Activated CD4-positive, alpha-beta T cell treated with anti-CD3 and anti-CD28 coated beads for 1 hour (primary cell): ENCODE data around the gene F10.

Source experiments
- DNase-seq: peaks from one replicate; pipeline ENCODE4 v3.0.0-alpha.2; 2020

The F10 gene

DNA sequence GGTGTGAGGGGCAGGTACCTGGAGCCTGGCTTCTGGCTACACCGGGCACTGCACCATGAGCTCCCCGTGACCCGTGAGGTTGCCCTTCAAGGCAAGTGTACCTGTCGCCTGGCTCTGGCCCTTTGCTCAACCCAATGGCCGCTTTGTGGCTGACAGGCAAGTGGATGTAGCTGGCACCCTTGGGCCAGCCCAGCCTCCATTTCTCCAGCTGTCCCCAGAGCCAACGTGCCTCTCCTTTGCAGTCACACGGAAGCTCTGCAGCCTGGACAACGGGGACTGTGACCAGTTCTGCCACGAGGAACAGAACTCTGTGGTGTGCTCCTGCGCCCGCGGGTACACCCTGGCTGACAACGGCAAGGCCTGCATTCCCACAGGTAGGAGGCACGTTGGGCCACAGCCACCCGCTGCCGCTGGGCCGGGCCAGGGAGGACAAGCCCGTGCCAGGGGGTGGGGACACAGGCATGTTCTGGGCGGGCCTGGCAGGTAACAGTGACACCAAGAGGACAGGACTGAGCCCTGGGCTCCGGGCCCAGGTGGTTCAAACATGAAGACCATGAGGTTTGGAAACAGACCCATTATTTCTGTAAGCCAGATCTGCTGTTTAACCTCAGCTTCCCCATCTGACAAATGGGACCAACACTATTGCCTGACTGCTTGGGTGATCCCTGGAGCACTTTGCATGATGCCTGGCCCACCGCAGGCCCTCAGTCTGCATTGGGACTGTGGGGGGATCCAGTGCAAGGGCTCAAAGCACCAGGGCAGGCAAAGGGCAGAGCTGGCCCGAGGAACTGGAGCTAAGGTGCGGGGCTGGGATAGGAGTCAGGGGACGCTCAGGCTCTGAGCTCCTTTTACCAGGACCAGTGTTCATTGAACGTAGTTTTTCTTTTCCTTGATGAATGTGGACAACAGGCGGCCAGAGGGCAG, 18.3 kb downstream of the F10 start:
- DNase-seq, result no peak

- no peak for DNase-seq
Measured at GRCh38 chr13:113141601-113141970, 19.0 kb downstream of the F10 start.

GRCh38 chr13:113142876-113143275, 20.3 kb downstream of the F10 start:
- DNase-seq, result no peak

- DNase-seq, result no peak
Measured at GRCh38 chr13:113143466-113144254, 21.1 kb downstream of the F10 start.

DNA sequence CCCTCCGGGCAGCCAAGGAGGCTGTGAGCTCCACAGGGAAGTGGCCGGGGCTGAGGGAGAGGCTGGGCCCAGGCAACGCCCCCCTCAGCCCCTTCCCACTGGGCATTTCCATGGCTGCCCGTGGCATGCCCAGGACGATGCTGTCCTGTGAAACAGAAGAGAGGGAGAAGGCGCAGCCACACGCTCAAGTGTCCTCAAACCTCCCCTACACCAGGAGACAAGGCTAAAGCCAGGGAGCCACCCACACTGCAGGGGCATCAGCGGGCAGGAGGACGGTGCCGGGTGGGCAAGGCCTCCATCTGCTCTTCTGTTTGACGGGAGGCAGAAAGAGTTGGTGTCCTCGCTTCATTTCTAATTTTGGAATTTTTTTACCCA, 21.6 kb downstream of the F10 start:
- no peak for DNase-seq

DNA sequence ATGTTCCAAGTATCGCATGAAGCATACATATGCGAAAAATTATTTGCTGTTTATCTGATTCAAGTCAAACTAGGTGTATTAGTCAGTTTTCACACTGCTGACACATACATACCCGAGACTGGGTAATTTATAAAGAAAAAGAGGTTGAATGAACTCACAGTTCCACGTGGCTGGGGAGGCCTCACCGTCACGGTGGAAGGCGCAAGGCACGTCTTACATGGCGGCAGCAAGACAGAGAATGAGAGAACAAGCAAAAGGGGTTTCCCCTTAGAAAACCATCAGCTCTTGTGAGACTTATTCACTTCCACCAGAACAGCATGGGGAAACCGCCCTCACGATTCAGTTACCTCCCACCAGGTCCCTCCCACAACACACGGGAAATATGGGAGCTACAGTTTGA, 22.9 kb downstream of the F10 start:
- no peak for DNase-seq

DNA sequence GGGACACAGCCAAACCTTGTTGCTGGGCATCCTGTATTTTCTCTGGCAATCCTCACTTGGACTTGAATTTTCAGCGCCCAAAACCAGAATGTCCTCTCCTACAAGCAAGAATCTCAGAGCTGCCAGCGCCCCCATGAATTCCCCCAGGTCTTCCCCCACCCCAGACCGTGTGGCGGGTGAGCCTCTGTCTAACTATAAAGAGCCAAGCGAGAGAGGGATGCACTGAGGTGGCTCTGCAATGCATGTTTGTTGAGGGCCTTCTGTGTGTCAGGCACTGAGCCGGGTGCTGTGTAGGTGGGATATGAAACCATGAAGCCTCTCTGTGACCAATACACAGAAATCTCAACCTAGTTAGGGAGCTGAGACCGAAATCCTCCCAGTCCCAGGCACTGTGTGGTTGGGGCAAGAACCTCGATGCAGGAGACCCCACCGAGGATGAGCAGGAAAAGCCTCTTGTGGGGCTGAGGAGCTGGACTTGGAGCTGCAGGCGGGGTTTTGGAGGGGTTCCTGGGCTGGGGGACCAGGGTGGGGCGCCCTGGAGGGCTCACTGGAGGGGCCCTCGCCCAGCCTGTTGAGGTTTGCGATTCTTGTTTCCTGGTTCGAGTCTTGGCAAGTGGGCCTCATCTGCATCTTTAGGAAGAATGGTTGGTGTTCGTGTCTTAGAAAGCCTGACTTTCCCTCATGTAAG, 23.5 kb downstream of the F10 start:
- DNase-seq, result no peak

- no peak for DNase-seq
Measured at GRCh38 chr13:113146750-113147149, 24.2 kb downstream of the F10 start.

DNA sequence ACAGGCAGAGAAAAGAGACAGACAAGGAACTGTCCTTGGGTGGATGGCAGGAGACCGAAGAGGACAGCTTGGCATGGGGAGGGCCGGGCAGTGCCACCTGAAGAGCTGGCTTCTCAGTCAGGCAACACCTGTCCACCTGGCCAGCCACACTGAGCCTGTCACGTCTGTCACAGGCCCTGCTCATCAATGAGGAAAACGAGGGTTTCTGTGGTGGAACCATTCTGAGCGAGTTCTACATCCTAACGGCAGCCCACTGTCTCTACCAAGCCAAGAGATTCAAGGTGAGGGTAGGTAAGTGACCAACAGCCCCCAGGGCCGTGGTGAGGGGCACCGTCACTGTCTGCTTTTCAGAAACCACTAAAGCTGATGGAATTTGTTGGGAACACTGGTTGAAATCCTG, 24.6 kb downstream of the F10 start:
- no peak for DNase-seq

DNA sequence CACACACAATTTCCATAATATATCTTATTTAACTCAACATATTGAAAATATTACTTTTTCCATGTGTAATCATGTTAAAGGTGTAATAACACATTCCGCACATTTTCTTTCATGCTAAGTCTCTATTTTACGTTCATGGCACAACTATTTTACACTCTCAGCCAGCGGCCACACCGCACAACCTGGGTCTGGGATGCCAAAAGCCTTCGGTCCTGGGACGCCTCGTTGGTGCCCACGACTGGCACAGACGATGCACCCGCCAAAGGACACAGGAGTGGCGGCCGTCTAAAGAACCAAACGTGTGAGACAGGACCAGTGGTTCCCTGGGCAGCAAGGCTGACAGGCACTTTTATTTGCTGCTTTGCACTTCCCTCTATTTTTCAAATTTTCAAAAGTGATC, 25.8 kb downstream of the F10 start:
- no peak for DNase-seq

- no peak for DNase-seq
Measured at GRCh38 chr13:113148940-113149503, 26.4 kb downstream of the F10 start.

DNA sequence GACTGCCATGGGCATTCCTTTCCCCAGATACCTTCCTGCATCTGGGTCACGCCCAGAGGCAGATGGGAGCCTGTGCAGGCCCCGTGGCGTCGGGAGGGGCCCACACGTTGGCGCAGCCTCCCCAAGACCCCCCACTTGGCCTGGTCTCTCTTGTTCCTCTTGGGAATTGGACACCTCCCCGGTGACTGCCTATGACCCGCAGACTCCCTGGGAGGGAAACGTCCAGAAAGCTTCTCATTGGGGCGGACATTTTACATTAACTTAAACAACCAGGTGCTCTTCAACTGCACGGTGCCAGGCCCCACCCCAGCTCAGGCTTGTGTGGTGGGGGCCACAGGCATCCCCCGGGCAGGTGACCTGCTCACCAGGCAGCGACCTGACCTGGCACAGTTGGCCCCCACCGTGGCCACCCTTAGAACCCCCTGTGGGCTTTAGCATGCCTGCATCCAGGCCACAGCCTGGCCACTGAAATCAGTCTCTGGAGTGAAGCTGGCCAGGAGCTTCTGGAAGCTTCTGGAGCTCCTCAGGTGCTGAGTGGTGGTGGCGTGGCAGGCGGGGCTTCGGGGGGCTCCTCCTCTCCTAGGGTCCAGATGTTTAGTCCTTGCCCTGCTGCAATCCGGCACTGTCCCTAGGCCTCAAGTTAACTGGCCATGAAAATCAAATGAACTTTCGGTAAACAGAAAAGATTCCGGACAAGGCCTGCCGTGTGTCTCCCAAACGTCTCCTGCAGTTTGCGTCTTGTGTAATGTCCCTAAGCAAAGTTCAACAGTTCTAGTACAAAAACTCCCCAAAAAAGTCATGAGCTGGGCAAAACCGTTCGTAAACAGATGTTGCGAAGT, 27.3 kb downstream of the F10 start:
- no peak for DNase-seq

DNA sequence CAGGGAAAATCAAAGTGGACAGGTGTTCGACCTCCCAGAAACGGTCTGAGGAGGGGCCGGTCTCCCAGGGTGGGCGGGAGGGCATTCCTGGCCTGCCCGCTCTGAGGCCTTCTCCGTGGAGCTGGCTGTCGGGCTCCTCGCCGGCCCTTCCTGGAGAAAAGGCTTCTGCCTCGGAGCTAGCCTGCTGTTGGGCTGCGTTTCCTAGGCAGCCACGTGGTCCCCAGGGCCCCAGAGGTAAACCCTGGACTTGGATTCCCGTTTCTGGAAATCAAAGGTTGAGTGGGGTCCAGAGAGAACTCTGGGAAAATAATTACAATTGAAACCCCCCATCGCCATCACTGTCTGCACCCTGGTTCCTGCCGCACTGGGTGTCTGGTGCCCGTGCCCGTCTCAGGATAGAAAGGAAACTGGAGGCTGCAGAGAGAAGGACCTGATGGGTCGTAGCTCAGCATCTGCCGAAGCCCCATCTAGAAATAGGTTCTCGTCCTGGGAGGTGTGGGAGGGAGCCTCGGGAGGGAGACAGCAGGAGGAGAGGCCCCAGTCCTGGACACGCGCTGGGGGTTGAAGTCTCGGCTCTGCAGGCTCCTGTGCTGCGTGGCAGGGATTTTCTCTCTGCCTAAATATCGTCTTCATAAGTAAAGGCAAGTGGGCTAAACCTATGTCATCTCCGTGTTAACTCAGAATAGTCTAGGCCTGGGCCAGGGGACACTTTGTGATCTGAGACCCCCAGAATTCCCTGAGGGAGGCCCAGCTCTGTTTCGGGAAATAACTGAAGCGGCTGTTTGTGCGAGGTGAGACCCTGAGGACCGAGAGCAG, 28.2 kb downstream of the F10 start:
- DNase-seq, result no peak

- DNase-seq, result no peak
Measured at GRCh38 chr13:113151745-113152690, 29.4 kb downstream of the F10 start.

DNA sequence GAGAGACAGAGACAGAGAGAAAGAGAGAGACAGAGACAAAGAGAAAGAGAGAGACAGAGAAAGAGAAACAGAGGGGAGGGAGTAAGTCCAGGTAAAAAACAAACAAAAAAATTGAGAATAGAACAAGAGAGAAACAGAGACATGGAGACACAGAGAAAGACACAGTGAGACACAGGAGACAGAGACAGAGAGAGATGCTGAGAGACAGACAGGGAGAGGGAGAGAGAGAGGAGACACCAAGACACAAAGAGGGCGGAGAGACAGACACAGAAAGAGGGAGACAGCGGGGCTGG, 30.0 kb downstream of the F10 start:
- no peak for DNase-seq

DNA sequence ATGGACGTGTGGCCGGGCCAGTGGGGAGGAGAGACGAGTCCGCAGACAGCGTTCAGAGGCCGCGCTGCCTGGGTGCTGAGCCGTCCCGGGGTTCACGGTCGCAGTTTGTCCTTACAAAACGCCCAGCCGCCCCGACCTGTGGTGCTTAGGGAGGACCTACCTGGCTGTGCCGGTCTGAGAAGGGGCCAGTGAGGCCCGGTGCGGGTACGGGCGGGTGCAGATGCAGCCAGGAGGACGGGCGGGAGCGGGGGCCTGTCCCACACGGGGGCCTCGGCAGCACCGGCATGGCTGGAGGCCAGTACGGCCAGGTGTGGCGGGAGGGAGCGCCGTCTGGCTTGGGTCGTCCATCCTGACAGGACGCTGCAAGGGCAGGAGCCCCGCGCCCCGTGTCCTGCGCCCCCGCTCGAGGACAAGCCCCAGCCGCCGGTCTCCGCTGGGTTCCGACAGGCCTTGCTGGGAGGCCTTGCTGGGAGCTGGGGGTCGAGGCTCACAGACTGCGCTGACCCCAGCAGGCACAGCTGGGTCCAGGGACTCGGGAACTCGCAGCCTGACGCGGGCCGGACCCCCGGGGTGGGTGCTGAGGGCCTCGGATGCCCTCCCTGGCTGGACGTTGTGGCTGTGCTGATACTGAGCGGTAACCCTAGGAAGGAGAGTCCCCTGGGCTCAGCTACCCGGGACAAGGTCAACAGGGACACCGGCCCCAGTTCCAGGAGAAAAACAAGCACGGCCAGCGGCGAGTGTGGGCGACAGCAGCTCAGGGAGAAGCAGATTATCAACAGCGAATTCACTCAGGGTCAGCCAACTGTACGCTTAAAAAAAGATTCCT, 30.6 kb downstream of the F10 start:
- no peak for DNase-seq

DNA sequence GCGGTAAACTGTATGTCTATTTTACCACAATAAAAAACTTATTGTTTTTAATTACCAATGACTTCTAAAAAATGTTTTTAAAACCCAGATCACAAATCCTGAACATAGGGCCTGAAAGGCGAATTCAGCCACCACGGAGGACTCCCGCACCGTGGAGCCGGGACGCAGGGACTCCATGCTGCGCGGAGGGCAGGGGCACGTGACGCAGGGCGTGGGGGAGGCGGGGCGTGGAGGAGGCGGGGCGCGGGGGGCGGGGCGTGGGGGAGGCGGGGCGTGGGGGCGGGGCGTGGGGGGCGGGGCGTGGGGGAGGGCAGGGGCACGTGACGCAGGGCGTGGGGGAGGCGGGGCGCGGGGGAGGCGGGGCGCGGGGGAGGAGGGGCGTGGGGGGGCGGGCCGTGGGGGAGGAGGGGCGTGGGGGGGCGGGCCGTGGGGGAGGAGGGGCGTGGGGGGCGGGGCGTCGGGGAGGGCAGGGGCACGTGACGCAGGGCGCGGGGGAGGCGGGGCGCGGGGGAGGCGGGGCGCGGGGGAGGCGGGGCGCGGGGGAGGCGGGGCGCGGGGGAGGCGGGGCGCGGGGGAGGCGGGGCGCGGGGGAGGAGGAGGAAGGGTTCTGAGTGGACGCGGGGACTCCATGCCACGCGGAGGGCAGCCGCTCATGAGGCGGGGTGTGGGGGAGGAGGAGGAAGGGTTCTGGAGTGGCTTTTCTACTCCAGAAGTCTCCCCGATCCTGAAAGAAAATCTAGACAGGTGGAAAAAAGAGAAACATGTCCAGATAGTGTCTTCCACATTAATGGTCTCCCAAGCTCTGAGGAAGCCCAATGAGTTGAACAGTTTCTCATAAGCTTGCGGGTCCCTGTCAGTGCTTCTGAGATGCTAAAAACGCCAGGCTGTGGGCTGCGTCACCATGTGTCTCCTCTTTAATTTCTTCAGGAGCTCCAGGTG, 31.5 kb downstream of the F10 start:
- DNase-seq, result peak; percentile 65

DNA sequence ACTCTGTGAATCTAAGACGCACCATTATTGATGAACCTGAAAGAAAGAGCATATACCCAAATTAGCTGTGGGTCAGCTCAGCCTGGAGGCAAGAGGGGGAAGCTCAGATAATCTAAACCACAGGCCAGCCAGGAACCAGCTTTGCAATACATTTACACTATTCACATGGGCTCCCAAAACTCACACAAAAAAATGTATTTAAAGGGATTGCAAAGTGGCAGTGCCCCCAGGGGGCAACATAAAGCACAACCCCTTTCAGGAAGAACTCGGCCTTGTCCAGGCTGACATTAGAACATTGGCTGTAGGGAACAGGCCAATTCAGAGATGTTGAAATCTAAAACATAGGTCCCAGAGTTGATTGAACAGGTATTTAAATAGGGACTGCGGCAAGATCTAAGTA, 32.6 kb downstream of the F10 start:
- no peak for DNase-seq
